HL-60 (cell line): ENCODE data around the gene KIZ.

Experiments used
- DNase-seq, 2 experiments: peaks; one replicate each; pipeline ENCODE4 v3.0.0-alpha.2; 2010 to 2020; ENCODE audit warnings: low read depth in 1 of 2, low spot score in 1 of 2
- H3K27ac ChIP-seq: fragments of 250-450 bp; sonication (Bioruptor Pico); replicated peaks from 2 replicates; pipeline ENCODE4 v1.5.1; 2020; ENCODE audit warnings: mild to moderate bottlenecking, moderate library complexity
- H3K27me3 ChIP-seq: fragments of 250-450 bp; sonication (Bioruptor Pico); 2 replicates; pipeline ENCODE4 v1.5.1; 2021; ENCODE audit warnings: mild to moderate bottlenecking, moderate library complexity; ENCODE audit not compliant: insufficient read depth, poor library complexity, severe bottlenecking
- H3K4me3 ChIP-seq: replicated peaks from 2 replicates; pipeline ENCODE4 v1.5.1; 2011; ENCODE audit warnings: mild to moderate bottlenecking, control low read depth, low read length; ENCODE audit not compliant: insufficient read depth
- CTCF ChIP-seq: IDR thresholded peaks from one replicate; pipeline ENCODE4 v1.5.1; 2011; ENCODE audit warnings: low read length, control low read depth, inconsistent platforms; ENCODE audit not compliant: insufficient read depth
- GABPA ChIP-seq: IDR thresholded peaks from 2 replicates; pipeline ENCODE4 v1.6.1; 2012; ENCODE audit warnings: low read depth
- POLR2AphosphoS5 ChIP-seq: IDR thresholded peaks from 2 replicates; pipeline ENCODE4 v1.6.1; 2012; ENCODE audit warnings: low read depth
- REST ChIP-seq: IDR thresholded peaks from 2 replicates; pipeline ENCODE4 v1.6.1; 2012; ENCODE audit warnings: low read depth; ENCODE audit not compliant: insufficient replicate concordance
- SPI1 ChIP-seq: IDR thresholded peaks from 2 replicates; pipeline ENCODE4 v1.6.1; 2012; ENCODE audit warnings: low read depth, mild to moderate bottlenecking, borderline replicate concordance

KIZ gene

GRCh38 chr20:21117521-21117920, 8.4 kb upstream of the KIZ start:
- no peak for DNase-seq
- H3K4me3 ChIP-seq = no peak overlapping the region
- no peaks in the 10 kb centered on the region for H3K27me3 ChIP-seq
- no peak overlapping the region for H3K27ac ChIP-seq
- no peak for TF ChIP-seq POLR2AphosphoS5
- TF ChIP-seq REST = no peak
- no peak for TF ChIP-seq SPI1
- no peak for TF ChIP-seq CTCF
- no peak for TF ChIP-seq GABPA

GRCh38 chr20:21118138-21118537, 7.7 kb upstream of the KIZ start:
- DNase-seq = no peak
- no peak for TF ChIP-seq REST
- no peak for TF ChIP-seq CTCF
- no peak for TF ChIP-seq GABPA
- TF ChIP-seq POLR2AphosphoS5 = no peak
- TF ChIP-seq SPI1 = no peak
- H3K4me3 ChIP-seq = no peak overlapping the region

GRCh38 chr20:21118782-21119181, 7.1 kb upstream of the KIZ start:
- Histone ChIP-seq H3K27ac (no peak overlapping the region), H3K27me3 (no peaks in the 10 kb centered on the region), H3K4me3 (no peak overlapping the region)
- DNase-seq = no peak
- no peak for TF ChIP-seq REST
- no peak for TF ChIP-seq CTCF
- no peak for TF ChIP-seq POLR2AphosphoS5
- no peak for TF ChIP-seq SPI1
- TF ChIP-seq GABPA = no peak

More at GRCh38 chr20:21118138-21118537, 7.7 kb upstream of the KIZ start:
- Histone ChIP-seq H3K27me3 (no peaks in the 10 kb centered on the region), H3K27ac (no peak overlapping the region)
